Left cardiac atrium (tissue), 4 donors: Measurements from ENCODE around the gene KIF2C. TPM values are rescaled to one million over a fixed set of nuclear protein-coding genes. Genes with fewer than 3 reads are reported as not detected.
A peak's percentile ranks its signal among the peaks of the same experiment; 100 is the strongest.
"Not testable (repeated sequence)": the region's sequence is repeated elsewhere in the genome, so short reads cannot be mapped to it uniquely, and the experiment has no call there.

Experiments used
- ATAC-seq, 2 donors: fragments of 200-7000 bp; cut with Tn5 transposase; one replicate each; pipeline ENCODE4 v1.9.1; 2020; ENCODE audit warnings: mild to moderate bottlenecking in 2 of 2, moderate library complexity in 2 of 2
- DNase-seq: peaks from one replicate; pipeline ENCODE4 v3.0.0-alpha.2; 2020
- intact Hi-C, 2 donors: fragments of 100-400 bp; cut with DNase I; formaldehyde crosslinking; loops; one replicate each; pipeline versions ENCODE4 v1.14.1 to v1.15.1; 2022 to 2023
- total RNA-seq, 2 donors: library from RNA; stranded (reverse); fragmentation: NEBNext Ultra II Directional; extraction: Animal tissue kit (Norgen Biotek cat#: 25700); gene quantifications; one replicate each; pipeline ENCODE4 v1.2.1, GENCODE V29; 2021
- donor health status: DM: no; HTN: yes; CAD: no.
- donor health status: DM: no; HTN: yes; CAD: no; lungs with severe emphysema.
- donor health status: DM: yes; HTN: yes; CAD: no.
- donor health status: Dilated cardiomyopathy.

Gene KIF2C
- total RNA-seq, 2 donors from 2014 or later = 1.2 TPM

- ATAC-seq = no peak
- intact Hi-C loops = loop anchor here (5.0 to 10.0 kb wide), 2 partner anchors 48 to 50 kb away; no protein-coding TSS in a partner anchor
- DNase-seq = no peak
These were observed 47.3 kb downstream of the KIF2C start for GRCh38 chr1:44786841-44787426.

- intact Hi-C loops = loop anchor here (5.0 to 10.0 kb wide), 2 partner anchors 47 to 50 kb away; no protein-coding TSS in a partner anchor
- ATAC-seq (no peak), DNase-seq (no peak)
These were observed 47.9 kb downstream of the KIF2C start for GRCh38 chr1:44787506-44787905.

GRCh38 chr1:44788120-44788860 is 48.7 kb downstream of the KIF2C start, which contains the start of gene BEST4:
Gene BEST4 (minus strand): TSS chr1:44788170. CDS start chr1:44787705, 465 bp downstream.
- DNase-seq = no peak
- no peak for ATAC-seq
- intact Hi-C loops = loop anchor here (5.0 to 10.0 kb wide), 2 partner anchors 47 to 49 kb away; no protein-coding TSS in a partner anchor

- intact Hi-C loops = no loop called here
- no peak for DNase-seq
These were observed 51.5 kb downstream of the KIF2C start for GRCh38 chr1:44790968-44791801.

GRCh38 chr1:44792736-44793502 is 53.3 kb downstream of the KIF2C start:
- ATAC-seq (peak in 1 of 2 donors; percentile 72), DNase-seq (no peak)
- intact Hi-C loops = no loop called here

More at GRCh38 chr1:44790968-44791801, 51.5 kb downstream of the KIF2C start:
- ATAC-seq = no peak

GRCh38 chr1:44797886-44798285 is 58.2 kb downstream of the KIF2C start:
- ATAC-seq, DNase-seq, intact Hi-C loops: not testable (repeated sequence)

- ATAC-seq = no peak
- intact Hi-C loops = no loop called here
- peak; percentile 30 for DNase-seq
These were observed 59.1 kb downstream of the KIF2C start for GRCh38 chr1:44798481-44799365.

- ATAC-seq (peak; percentile 96), DNase-seq (peak; percentile 98)
- intact Hi-C loops = no loop called here
These were observed 60.3 kb downstream of the KIF2C start, which contains the start of gene PLK3 for GRCh38 chr1:44799770-44800584. Gene PLK3 (plus strand): TSS chr1:44800377. CDS start chr1:44800464, 87 bp downstream.

GRCh38 chr1:44801491-44802305 is 62.1 kb downstream of the KIF2C start:
- no peak for ATAC-seq
- no peak for DNase-seq
- intact Hi-C loops = no loop called here

GRCh38 chr1:44802306-44803061 is 62.8 kb downstream of the KIF2C start:
- DNase-seq (no peak), ATAC-seq (no peak)
- intact Hi-C loops = no loop called here

GRCh38 chr1:44803062-44803311 is 63.4 kb downstream of the KIF2C start:
- intact Hi-C loops = no loop called here
- ATAC-seq (no peak), DNase-seq (no peak)

GRCh38 chr1:44803312-44804095 is 63.9 kb downstream of the KIF2C start:
- no peak for DNase-seq
- ATAC-seq = no peak
- intact Hi-C loops = no loop called here

- intact Hi-C loops = no loop called here
- ATAC-seq (no peak), DNase-seq (no peak)
These were observed 65.8 kb downstream of the KIF2C start for GRCh38 chr1:44805311-44806024.

GRCh38 chr1:44806025-44806703 is 66.5 kb downstream of the KIF2C start:
- intact Hi-C loops = no loop called here

More at GRCh38 chr1:44806025-44806703, 66.5 kb downstream of the KIF2C start:
- DNase-seq (no peak), ATAC-seq (no peak)
